Neural progenitor cell (in vitro differentiated cells): ENCODE measurements around the gene PLCB1. TPM values are rescaled to one million over a fixed set of nuclear protein-coding genes. Genes with fewer than 3 reads are reported as not detected.

ENCODE experiments used
- DNase-seq: peaks from one replicate; pipeline ENCODE4 v3.0.0-alpha.2; 2016; ENCODE audit warnings: low spot score
- H2AFZ ChIP-seq: fragments of 200-600 bp; sonication (generic); replicated peaks from 2 replicates; pipeline ENCODE4 v1.6.1; 2016; ENCODE audit warnings: antibody characterized with exemption
- H3F3A ChIP-seq: fragments of 200-600 bp; sonication (generic); 2 replicates; pipeline ENCODE4 v1.6.1; 2016; ENCODE audit warnings: antibody characterized with exemption, low read depth
- H3K27ac ChIP-seq: fragments of 200-600 bp; sonication (generic); 2 replicates; pipeline ENCODE4 v1.5.1; 2016; ENCODE audit warnings: mild to moderate bottlenecking
- H3K27me3 ChIP-seq: fragments of 200-600 bp; sonication (generic); 2 replicates; pipeline ENCODE4 v1.6.1; 2016; ENCODE audit warnings: mild to moderate bottlenecking, moderate library complexity
- H3K36me3 ChIP-seq: fragments of 200-600 bp; sonication (generic); 2 replicates; pipeline ENCODE4 v1.5.1; 2016
- H3K4me1 ChIP-seq: fragments of 200-600 bp; sonication (generic); 2 replicates; pipeline ENCODE4 v1.6.1; 2016; ENCODE audit warnings: mixed run types
- H3K4me2 ChIP-seq: fragments of 200-600 bp; sonication (generic); 2 replicates; pipeline ENCODE4 v1.6.1; 2016
- H3K4me3 ChIP-seq: fragments of 200-600 bp; sonication (generic); 2 replicates; pipeline ENCODE4 v1.5.1; 2016
- H3K79me2 ChIP-seq: fragments of 200-600 bp; sonication (generic); 2 replicates; pipeline ENCODE4 v1.6.1; 2016; ENCODE audit warnings: low read depth
- H3K9ac ChIP-seq: fragments of 200-600 bp; sonication (generic); 2 replicates; pipeline ENCODE4 v1.6.1; 2016
- H3K9me3 ChIP-seq: fragments of 200-600 bp; sonication (generic); 2 replicates; pipeline ENCODE4 v1.5.1; 2016; ENCODE audit warnings: low read depth
- H4K20me1 ChIP-seq: fragments of 200-600 bp; sonication (generic); 2 replicates; pipeline ENCODE4 v1.6.1; 2016; ENCODE audit warnings: low read depth
- H3K27ac Mint-ChIP-seq: 3 replicates; pipeline ENCODE4 v1.8.0; 2021; ENCODE audit warnings: mixed read lengths
- H3K27me3 Mint-ChIP-seq: 2 replicates; pipeline ENCODE4 v1.8.0; 2022; ENCODE audit warnings: low read depth, mild to moderate bottlenecking, inconsistent platforms, moderate library complexity, mixed read lengths; ENCODE audit not compliant: insufficient read depth
- H3K36me3 Mint-ChIP-seq: 3 replicates; pipeline ENCODE4 v1.8.0; 2021; ENCODE audit warnings: mixed read lengths
- H3K4me1 Mint-ChIP-seq: 3 replicates; pipeline ENCODE4 v1.8.0; 2021; ENCODE audit warnings: mixed read lengths
- H3K4me3 Mint-ChIP-seq: 3 replicates; pipeline ENCODE4 v1.8.0; 2021; ENCODE audit warnings: mild to moderate bottlenecking, moderate library complexity, mixed read lengths
- H3K9me3 Mint-ChIP-seq: 3 replicates; pipeline ENCODE4 v1.8.0; 2020; ENCODE audit warnings: mixed read lengths
- EZH2 ChIP-seq: fragments of 200-600 bp; sonication (generic); IDR thresholded peaks from 2 replicates; pipeline ENCODE4 v1.6.1; 2017; ENCODE audit warnings: antibody characterized with exemption, mild to moderate bottlenecking, moderate library complexity
- EZH2phosphoT487 ChIP-seq: fragments of 200-600 bp; sonication (generic); IDR thresholded peaks from 2 replicates; pipeline ENCODE4 v1.6.1; 2017; ENCODE audit warnings: antibody characterized with exemption
- total RNA-seq: library from RNA; depleted of rRNA; stranded (reverse); fragments of >200 nt; gene quantifications from 2 replicates; pipeline ENCODE4 v1.2.3, GENCODE V29; 2015; ENCODE audit warnings: low replicate concordance
- TF ChIP-seq, protein P1 (sequence below): fragments of 200-600 bp; sonication (generic); IDR thresholded peaks from 2 replicates; pipeline ENCODE4 v1.5.1; 2017; ENCODE audit warnings: antibody characterized with exemption, mild to moderate bottlenecking

PLCB1 gene
- total RNA-seq, 1 donor from 2014 or later: 30.2 TPM

DNA sequence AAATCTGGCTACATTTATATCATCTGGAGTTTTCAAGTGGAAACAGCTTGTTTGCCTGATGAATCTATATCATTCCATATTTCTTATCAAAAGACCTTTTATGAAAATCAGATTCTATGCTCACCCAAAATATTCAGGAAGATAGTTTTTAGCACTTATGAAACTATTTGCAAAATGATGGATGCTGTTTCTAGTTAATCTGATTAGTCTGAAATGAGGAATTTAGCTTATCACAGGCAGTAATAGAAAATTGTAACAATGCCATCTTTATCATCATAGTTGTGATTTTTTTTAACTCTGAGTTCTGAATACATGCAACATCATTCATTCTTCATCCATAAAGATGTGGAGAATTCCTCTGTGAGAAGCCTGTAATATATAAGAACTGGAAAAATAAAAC is 229.7 kb downstream of the PLCB1 start:
- Histone ChIP-seq H3K27me3 (no peaks in the 10 kb centered on the region), H4K20me1 (no peaks in the 10 kb centered on the region), H3K4me3 (no peak overlapping the region), H3K36me3 (no peaks in the 10 kb centered on the region), H3K79me2 (no peaks in the 10 kb centered on the region), H3K9ac (no peak overlapping the region), H3K27ac (no peak overlapping the region), H3K9me3 (no peaks in the 10 kb centered on the region), H3K4me1 (peaks cover 18% of the 10 kb centered on the region), H3K4me2 (no peak overlapping the region), H3F3A (no peaks in the 10 kb centered on the region), H2AFZ (no peak overlapping the region)
- DNase-seq: no peak
- no peak overlapping the region for H3K27ac Mint-ChIP-seq
- no peak for TF ChIP-seq EZH2
- no peak for TF ChIP-seq EZH2phosphoT487
- TF ChIP-seq, protein P1, sequence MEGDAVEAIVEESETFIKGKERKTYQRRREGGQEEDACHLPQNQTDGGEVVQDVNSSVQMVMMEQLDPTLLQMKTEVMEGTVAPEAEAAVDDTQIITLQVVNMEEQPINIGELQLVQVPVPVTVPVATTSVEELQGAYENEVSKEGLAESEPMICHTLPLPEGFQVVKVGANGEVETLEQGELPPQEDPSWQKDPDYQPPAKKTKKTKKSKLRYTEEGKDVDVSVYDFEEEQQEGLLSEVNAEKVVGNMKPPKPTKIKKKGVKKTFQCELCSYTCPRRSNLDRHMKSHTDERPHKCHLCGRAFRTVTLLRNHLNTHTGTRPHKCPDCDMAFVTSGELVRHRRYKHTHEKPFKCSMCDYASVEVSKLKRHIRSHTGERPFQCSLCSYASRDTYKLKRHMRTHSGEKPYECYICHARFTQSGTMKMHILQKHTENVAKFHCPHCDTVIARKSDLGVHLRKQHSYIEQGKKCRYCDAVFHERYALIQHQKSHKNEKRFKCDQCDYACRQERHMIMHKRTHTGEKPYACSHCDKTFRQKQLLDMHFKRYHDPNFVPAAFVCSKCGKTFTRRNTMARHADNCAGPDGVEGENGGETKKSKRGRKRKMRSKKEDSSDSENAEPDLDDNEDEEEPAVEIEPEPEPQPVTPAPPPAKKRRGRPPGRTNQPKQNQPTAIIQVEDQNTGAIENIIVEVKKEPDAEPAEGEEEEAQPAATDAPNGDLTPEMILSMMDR: no peak
- H3K27me3 Mint-ChIP-seq: no peaks in the 10 kb centered on the region
- no peak overlapping the region for H3K4me3 Mint-ChIP-seq
- H3K9me3 Mint-ChIP-seq: no peaks in the 10 kb centered on the region
- H3K36me3 Mint-ChIP-seq: no peaks in the 10 kb centered on the region
- H3K4me1 Mint-ChIP-seq: peaks cover 15% of the 10 kb centered on the region

DNA sequence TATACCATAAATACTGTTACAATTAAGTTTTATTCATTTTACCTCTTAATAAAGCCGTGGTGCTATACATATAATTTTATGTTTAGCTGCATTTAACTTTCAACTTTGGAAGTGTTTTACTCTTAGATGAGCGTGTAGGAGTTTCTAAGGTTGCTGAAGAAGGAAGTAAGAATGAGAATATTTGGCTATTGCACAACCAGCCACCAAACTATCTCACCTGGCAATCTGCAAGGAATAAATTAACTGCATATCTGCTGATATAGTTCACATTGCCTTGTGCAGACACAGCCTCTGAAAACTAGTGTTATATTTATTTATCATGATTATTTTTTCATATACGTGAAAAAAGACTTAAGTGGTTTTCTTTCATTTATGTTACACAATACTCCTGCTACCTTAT is 230.4 kb downstream of the PLCB1 start:
- H3K36me3 ChIP-seq: no peaks in the 10 kb centered on the region
- no peaks in the 10 kb centered on the region for H3K27me3 ChIP-seq
- H3K4me2 ChIP-seq: no peak overlapping the region
- Mint-ChIP-seq H3K9me3 (no peaks in the 10 kb centered on the region), H3K27ac (no peak overlapping the region), H3K4me1 (peaks cover 15% of the 10 kb centered on the region), H3K27me3 (no peaks in the 10 kb centered on the region), H3K36me3 (no peaks in the 10 kb centered on the region), H3K4me3 (no peak overlapping the region)
- no peak overlapping the region for H2AFZ ChIP-seq
- H3K27ac ChIP-seq: no peak overlapping the region
- H3K9me3 ChIP-seq: no peaks in the 10 kb centered on the region
- H3K79me2 ChIP-seq: no peaks in the 10 kb centered on the region
- TF ChIP-seq EZH2phosphoT487 (no peak), EZH2 (no peak)
- TF ChIP-seq, protein P1: no peak
- H3K9ac ChIP-seq: no peak overlapping the region
- H3K4me1 ChIP-seq: peaks cover 18% of the 10 kb centered on the region
- no peak for DNase-seq
- no peaks in the 10 kb centered on the region for H4K20me1 ChIP-seq
- no peaks in the 10 kb centered on the region for H3F3A ChIP-seq
- H3K4me3 ChIP-seq: no peak overlapping the region

- H3K27ac ChIP-seq: no peak overlapping the region
- Mint-ChIP-seq H3K27me3 (no peaks in the 10 kb centered on the region), H3K4me3 (no peak overlapping the region), H3K27ac (no peak overlapping the region), H3K4me1 (peaks cover 19% of the 10 kb centered on the region), H3K9me3 (no peaks in the 10 kb centered on the region), H3K36me3 (peaks cover 1% of the 10 kb centered on the region)
- H4K20me1 ChIP-seq: no peaks in the 10 kb centered on the region
- no peak overlapping the region for H3K4me2 ChIP-seq
- H3K36me3 ChIP-seq: no peaks in the 10 kb centered on the region
- H3K79me2 ChIP-seq: no peaks in the 10 kb centered on the region
- H3K9me3 ChIP-seq: no peaks in the 10 kb centered on the region
- H2AFZ ChIP-seq: no peak overlapping the region
- H3K4me3 ChIP-seq: no peak overlapping the region
- TF ChIP-seq EZH2: no peak
- TF ChIP-seq, protein P1: no peak
- no peak for TF ChIP-seq EZH2phosphoT487
- H3F3A ChIP-seq: no peaks in the 10 kb centered on the region
- peaks cover 18% of the 10 kb centered on the region for H3K4me1 ChIP-seq
- H3K9ac ChIP-seq: no peak overlapping the region
- no peak for DNase-seq
- H3K27me3 ChIP-seq: no peaks in the 10 kb centered on the region
Observed at GRCh38 chr20:8363970-8364733, 232.1 kb downstream of the PLCB1 start.
